SH-SY5Y (cell line): ENCODE measurements around the gene ZIC2.

Source experiments
- GATA2 ChIP-seq: IDR thresholded peaks from 2 replicates; pipeline ENCODE4 v1.6.1; 2011; ENCODE audit warnings: mild to moderate bottlenecking, low read depth, low read length
- GATA3 ChIP-seq: IDR thresholded peaks from 2 replicates; pipeline ENCODE4 v1.6.1; 2011; ENCODE audit warnings: low read depth, mild to moderate bottlenecking, low read length, moderate library complexity

Gene ZIC2

GRCh38 chr13:99967869-99968520, 13.6 kb upstream of the ZIC2 start:
- no peak for TF ChIP-seq GATA3
- TF ChIP-seq GATA2, result no peak

DNA sequence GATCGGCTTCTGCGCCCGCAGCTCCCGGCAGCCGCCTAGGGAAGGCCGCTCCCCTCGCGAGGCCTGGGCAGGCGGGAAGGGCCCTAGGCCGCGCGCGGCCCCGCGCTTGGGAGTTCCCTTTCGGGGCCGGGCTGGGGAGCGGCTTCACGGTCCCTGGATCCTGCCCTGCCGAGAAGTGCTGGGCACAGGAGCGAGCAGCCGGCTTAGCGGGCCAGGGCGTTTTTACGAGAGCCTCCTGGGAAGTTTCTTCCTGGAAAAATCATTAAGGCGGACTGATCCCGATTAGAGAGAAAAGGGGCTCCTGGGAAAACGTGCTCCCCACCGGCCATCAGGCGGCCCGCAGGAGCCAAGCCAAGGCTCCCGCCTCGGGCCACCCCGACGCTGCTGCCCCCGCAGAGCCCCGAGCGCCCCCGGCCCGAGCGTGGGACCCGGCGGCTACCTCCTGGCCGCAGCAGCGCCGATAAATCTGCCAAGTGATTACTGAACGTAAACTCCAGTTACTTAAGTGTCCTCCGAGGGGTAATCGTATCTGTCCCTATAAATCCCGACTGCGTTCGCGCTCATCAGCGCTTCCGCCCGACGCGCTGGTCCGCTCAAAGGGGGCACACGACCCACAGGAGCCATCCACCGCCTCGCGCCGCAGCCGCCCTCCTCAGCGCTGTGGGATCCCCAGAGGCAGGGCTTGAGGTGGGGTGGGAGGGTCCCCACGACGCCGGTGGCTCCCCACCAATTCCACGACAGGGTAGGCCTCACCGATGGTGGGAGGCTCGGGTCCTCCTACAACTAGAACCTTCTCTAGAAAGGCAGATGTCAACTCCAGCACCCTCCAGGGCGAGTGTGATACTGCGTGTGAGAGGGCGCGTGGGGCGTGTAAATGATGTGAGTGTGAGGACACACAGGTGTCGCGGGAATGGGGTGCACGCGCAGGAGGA, 12.8 kb upstream of the ZIC2 start:
- TF ChIP-seq GATA3 (no peak), GATA2 (no peak)

DNA sequence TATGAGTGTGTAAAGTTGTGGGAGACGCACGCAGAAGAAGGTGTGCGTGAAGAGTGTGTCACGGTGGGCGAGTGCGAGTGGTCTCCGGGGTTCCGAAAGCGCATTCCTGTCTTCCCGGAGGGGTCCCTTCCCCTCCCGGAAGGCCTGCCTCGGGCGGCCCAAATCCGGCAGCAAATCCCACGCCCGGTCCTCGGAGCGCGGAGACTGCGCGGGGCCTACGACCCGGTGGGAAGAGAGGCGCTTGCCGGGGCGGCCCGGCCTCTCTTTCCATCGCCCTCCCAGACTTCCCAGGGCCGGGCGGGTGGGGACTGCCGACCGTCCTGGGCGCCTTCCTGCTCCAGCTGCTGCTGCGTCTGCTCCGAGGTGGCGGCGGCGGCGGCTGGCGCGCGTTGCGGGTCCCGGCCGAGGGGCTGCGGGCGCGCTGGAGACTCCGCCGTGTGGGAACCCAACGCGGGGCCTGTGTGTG, 12.1 kb upstream of the ZIC2 start:
- no peak for TF ChIP-seq GATA2
- TF ChIP-seq GATA3, result no peak

DNA sequence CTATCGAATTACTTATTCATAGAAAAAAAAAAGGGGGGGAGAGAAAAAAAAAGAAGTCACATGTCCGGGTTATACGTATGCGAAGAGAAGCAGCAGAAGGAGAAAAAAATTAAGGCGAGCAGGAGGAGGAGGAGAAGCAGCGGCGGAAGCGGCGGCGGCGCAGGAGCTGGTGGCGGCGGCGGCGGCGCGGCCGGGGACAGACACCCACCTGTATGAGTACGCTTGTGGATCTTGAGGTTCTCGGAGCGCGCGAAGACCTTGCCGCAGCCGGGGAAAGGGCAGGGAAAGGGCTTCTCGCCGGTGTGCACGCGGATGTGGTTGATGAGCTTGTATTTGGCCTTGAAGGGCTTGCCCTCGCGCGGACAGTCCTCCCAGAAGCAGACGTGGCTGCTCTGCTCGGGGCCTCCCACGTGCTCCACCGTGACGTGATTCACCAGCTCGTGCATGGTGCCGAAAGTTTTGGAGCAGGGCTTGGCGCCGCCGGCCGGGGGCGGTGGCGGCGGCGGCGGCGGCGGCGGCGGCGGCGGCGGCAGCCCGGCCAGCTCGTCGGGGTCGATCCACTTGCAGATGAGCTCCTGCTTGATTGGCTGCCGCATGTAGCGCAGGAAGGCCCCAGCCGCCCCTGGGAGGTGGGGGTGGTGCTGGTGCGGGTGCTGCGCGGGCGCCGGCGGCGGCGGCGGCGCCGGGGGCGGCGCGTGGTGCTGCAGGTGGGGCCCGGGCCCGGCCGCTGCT, 11.5 kb upstream of the ZIC2 start:
- TF ChIP-seq GATA3 (no peak), GATA2 (no peak)

- TF ChIP-seq GATA3, result no peak
- no peak for TF ChIP-seq GATA2
These were observed 10.7 kb upstream of the ZIC2 start for GRCh38 chr13:99970651-99971575.

DNA sequence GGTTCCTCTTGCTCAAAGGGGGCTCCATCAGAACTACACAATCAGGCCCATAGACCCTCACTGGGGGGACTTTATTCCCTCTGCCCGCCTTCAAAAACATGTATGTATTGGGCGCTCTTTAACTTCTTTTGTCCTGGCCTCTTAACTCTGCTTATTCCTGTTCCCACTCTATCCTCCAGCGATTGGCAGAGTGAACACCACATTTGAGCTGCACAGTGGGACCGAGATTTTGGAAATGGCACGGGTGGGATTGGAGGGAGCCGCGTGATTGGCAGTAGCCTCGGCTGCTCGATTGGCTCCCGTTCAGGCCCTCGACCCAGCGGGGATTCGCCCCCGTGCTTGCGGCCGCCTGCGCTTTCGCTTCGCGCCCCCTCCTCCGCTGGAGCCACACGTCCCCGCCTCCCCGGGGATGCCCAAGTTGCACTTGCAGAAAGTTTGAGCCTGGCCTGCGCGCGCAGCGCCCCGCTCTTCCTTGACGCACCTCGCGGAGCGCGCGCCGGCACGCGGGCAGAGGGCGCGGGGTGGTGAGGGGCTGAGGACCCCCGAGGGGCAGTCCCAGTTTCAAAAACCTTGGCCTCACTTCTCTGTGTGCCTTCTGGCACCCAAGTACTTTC, 9.9 kb upstream of the ZIC2 start, which contains the start of gene ZIC5:
TSS of gene ZIC5 (minus strand) at position 192 of the 614 bp plus-strand sequence. CDS start at position 28, 164 bp downstream.
- no peak for TF ChIP-seq GATA3
- TF ChIP-seq GATA2, result no peak

- TF ChIP-seq GATA3, result no peak
- TF ChIP-seq GATA2, result no peak
These were observed 9.3 kb upstream of the ZIC2 start for GRCh38 chr13:99972190-99972731.

- TF ChIP-seq GATA2 (no peak), GATA3 (no peak)
These were observed 8.3 kb upstream of the ZIC2 start for GRCh38 chr13:99973163-99973807.

DNA sequence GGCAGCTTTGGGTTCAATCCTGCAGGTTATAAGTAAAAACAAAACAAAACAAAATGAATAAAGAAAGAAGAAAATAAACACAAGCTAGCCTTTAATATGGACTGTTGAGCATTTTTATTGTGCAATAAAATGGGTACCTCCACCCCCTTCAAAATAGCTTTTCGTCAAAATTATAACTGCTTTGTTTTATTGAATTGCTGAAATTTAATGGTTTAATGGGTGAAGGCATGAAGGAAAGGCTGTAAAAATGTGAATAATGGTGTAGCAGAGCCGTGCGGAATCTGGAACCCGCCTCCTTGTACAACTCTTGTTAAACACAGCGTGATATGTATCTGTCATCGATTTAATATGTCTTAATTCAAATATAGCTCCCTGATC, 7.8 kb upstream of the ZIC2 start:
- TF ChIP-seq GATA2 (no peak), GATA3 (no peak)

DNA sequence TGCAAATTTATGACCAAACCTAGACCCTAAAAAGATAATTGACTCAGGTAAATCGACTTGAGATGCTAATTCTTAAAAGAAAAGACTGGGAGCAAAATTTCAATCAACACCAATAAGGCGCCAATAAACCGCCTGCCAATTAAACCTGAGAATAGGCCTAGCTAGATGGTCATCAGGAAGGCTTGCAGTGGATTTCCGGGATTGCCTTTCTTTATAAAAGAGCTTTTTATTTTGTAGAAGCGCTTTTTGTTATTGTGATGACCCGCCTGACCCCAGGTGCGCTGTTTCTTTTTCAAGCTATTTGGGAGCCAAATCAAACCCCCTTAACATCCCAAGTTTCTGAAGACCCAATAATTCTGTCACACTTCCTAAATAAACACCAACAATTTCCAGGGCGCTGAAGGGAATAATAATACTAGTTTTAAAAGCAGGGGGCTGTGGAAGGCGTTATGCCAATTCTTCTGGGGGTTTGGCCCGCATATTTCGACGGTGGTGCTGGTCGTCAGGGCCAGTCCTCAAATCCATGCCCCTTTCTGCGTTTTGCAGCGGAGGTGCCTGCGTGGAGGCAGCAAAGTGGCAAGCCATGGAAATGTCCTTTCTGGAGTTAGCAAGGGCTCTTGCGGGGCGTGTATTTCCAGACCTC, 7.2 kb upstream of the ZIC2 start:
- no peak for TF ChIP-seq GATA3
- no peak for TF ChIP-seq GATA2

DNA sequence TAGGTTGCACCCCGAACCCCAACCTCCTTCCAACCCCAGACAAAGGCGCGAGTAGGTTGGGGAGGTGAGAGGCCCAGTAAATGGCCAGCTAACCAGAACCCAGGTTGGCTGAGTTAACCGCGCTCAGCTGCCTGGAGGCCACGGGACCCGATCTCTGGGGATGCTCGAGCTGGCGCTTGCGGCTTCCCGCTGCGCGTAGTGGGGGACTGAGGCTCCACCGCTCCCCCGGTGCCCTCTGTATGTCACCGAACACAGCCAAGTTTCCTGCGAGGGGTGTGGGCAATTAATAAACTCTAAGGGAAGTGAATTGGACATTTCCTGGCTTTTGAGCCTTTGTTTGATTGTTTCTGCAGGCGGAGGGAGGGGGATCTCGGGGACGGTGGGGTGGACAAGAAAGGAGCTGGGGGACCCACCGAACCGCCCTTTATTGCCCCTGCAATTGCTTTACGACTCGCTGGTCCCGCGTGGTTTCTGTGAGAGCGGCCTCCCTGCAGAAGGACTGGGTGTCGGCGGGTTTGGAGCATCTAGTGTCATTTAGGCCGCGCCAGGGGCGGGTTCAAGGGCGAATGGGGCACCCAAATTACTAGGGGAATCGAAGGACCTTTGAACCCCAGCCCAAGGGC, 6.5 kb upstream of the ZIC2 start:
- no peak for TF ChIP-seq GATA3
- TF ChIP-seq GATA2, result no peak
